ENCODE data around the gene COX19. TPM values are rescaled to one million over a fixed set of nuclear protein-coding genes. Genes with fewer than 3 reads are reported as not detected.
A peak's percentile ranks its signal among the peaks of the same experiment; 100 is the strongest.

The COX19 gene
- total RNA-seq, 1 experiment from 2014 or later: 12.3 TPM

DNA sequence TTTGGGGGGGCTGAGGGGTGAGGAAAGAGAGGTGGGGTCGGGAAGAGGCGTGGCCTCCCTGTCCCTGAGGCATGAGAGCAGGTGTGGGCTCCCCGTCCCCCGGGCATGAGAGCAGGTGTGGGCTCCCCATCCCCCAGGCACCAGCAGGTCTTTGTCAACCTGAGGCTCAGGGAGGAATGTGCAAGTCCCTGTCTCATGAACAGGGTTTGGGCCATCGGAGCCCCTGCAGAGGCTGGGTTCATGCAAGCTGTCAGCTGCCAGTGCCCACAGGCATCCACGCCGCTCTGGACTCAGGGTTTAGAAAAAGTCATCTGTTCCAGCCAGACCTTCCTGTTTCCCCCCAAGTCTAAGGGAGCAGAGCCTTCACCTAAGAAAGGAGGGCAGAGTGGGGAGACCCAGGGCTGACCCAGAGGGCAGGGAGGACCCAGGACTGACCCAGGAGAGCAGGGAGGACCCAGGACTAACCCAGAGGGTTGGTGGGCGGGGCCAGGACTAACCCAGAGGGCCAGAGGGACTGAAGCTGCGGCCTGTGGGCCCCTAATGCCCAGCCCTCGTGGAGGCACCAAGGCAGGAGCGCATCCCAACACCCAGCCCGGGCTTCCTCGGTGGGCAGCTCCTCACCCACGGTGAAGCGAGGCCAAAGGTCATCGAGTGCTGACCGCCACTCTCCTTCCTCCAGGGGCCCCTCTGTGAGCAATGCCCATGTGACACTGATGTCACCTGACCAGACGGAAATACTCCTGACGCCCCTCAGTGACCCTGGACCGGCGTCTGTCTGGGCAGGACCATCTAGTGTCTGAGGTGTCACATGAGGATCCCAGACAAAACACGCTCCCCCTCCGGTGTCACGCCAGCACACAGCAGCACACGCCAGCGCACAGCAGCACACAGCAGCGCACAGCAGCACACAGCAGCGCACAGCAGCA lies 40.1 kb upstream of the COX19 start:
- Histone ChIP-seq H2AK5ac (ENCODE audit: insufficient read length, low read length) (no peak overlapping the region), H2BK5ac (ENCODE audit: insufficient read length, low read length) (no peak overlapping the region), H4K91ac (ENCODE audit: insufficient read length, low read depth, low read length) (no peak overlapping the region), H3K18ac (ENCODE audit: insufficient read length, low read depth, low read length) (no peak overlapping the region), H4K8ac (replicated peaks; ENCODE audit: insufficient read length, low read depth, low read length) (no peak overlapping the region), H3K4me2 (ENCODE audit: insufficient read depth, insufficient read length, low read length) (no peak overlapping the region), H4K20me1 (ENCODE audit: control insufficient read depth, insufficient read depth, insufficient read length) (no peaks in the 10 kb centered on the region), H3T11ph (ENCODE audit: low read length) (no peak overlapping the region), H3K27ac (ENCODE audit: insufficient read length, low read depth, low read length) (no peak overlapping the region), H3K79me1 (ENCODE audit: insufficient read depth, low read depth, low read length, poor library complexity, severe bottlenecking) (no peaks in the 10 kb centered on the region), H2BK15ac (ENCODE audit: low read depth, low read length) (no peak overlapping the region), H2AFZ (ENCODE audit: low read length) (no peak overlapping the region), H2BK20ac (ENCODE audit: low read depth, low read length, poor library complexity, severe bottlenecking) (no peak overlapping the region), H2BK120ac (ENCODE audit: low read depth, low read length, poor library complexity, severe bottlenecking) (no peak overlapping the region), H3K56ac (ENCODE audit: insufficient read length, low read depth, low read length) (no peak overlapping the region), H3K23ac (ENCODE audit: insufficient read length, low read depth, low read length) (no peak overlapping the region), H3K14ac (ENCODE audit: insufficient read depth, low read length) (no peak overlapping the region; the same call in 1 of the 2 replicates), H3K9ac (ENCODE audit: extremely low read depth, insufficient read length, low read length) (no peak overlapping the region), H4K5ac (ENCODE audit: insufficient read length, low read depth, low read length) (no peak overlapping the region), H3K4ac (ENCODE audit: low read depth, low read length) (no peak overlapping the region), H2BK12ac (ENCODE audit: insufficient read length, low read depth, low read length) (no peak overlapping the region), H3K9me3 (ENCODE audit: control insufficient read depth, low read depth, low read length) (no peaks in the 10 kb centered on the region), H3K4me1 (ENCODE audit: insufficient read depth, low read length) (no peaks in the 10 kb centered on the region), H3K27me3 (ENCODE audit: insufficient read depth, low read length) (no peaks in the 10 kb centered on the region), H3K79me2 (ENCODE audit: insufficient read depth, low read length) (no peaks in the 10 kb centered on the region), H3K23me2 (ENCODE audit: insufficient read length, low read depth, low read length, poor library complexity, severe bottlenecking) (no peaks in the 10 kb centered on the region)
- H3K27ac Mint-ChIP-seq: peak overlapping the region in 2 of 3 experiments; percentile 34 to 66; a peak in 2 of 7 replicates
- no CpG with 5 or more reads among the region's 28 CpGs for WGBS (ENCODE audit: extremely low coverage, insufficient read length, low lambda C conversion rate)
- no peak overlapping the region for H3K4me3 Mint-ChIP-seq
- H3K27me3 Mint-ChIP-seq (ENCODE audit: low read depth): no peaks in the 10 kb centered on the region
- no peaks in the 10 kb centered on the region for H3K9me3 Mint-ChIP-seq
- H3K36me3 Mint-ChIP-seq (ENCODE audit: insufficient read depth in 1 of 3, low read depth in 3 of 3): peaks cover 0 to 9% (median 4%) of the 10 kb centered on the region in 3 experiments; a peak in 4 of 7 replicates
- TF ChIP-seq, protein P1, sequence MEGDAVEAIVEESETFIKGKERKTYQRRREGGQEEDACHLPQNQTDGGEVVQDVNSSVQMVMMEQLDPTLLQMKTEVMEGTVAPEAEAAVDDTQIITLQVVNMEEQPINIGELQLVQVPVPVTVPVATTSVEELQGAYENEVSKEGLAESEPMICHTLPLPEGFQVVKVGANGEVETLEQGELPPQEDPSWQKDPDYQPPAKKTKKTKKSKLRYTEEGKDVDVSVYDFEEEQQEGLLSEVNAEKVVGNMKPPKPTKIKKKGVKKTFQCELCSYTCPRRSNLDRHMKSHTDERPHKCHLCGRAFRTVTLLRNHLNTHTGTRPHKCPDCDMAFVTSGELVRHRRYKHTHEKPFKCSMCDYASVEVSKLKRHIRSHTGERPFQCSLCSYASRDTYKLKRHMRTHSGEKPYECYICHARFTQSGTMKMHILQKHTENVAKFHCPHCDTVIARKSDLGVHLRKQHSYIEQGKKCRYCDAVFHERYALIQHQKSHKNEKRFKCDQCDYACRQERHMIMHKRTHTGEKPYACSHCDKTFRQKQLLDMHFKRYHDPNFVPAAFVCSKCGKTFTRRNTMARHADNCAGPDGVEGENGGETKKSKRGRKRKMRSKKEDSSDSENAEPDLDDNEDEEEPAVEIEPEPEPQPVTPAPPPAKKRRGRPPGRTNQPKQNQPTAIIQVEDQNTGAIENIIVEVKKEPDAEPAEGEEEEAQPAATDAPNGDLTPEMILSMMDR (conservative IDR thresholded peaks at IDR 0.05): no peak
- H3K4me1 Mint-ChIP-seq: no peaks in the 10 kb centered on the region
- DNase-seq: no peak

Data from H9 (cell line).